Right atrium auricular region (tissue), 2 donors: ENCODE data around the gene ZNF132. TPM values are rescaled to one million over a fixed set of nuclear protein-coding genes. Genes with fewer than 3 reads are reported as not detected.
"Not testable (repeated sequence)": the region's sequence is repeated elsewhere in the genome, so short reads cannot be mapped to it uniquely, and the experiment has no call there.

Experiments
- DNase-seq: peaks from one replicate; pipeline ENCODE4 v3.0.0-alpha.2; 2019; ENCODE audit warnings: low spot score
- H3K27ac ChIP-seq, 2 donors: fragments of 200-600 bp; sonication (generic); 1 replicate in 1 of 2; 2 replicates in 1 of 2; pipeline ENCODE4 v1.5.1; 2016 to 2019
- H3K27me3 ChIP-seq, 2 donors: fragments of 200-600 bp; sonication (generic); one replicate each; pipeline versions ENCODE4 v1.5.1 to v1.6.0; 2017 to 2019
- H3K36me3 ChIP-seq: fragments of 200-600 bp; sonication (generic); one replicate; pipeline ENCODE4 v1.5.1; 2016
- H3K4me1 ChIP-seq, 2 donors: fragments of 200-600 bp; sonication (generic); one replicate each; pipeline versions ENCODE4 v1.5.1 to v1.6.0; 2017 to 2019
- H3K4me3 ChIP-seq, 2 donors: fragments of 200-600 bp; sonication (generic); 1 replicate in 1 of 2; 2 replicates in 1 of 2; pipeline ENCODE4 v1.5.1; 2017 to 2019; ENCODE audit warnings: mild to moderate bottlenecking in 1 of 2, moderate library complexity in 1 of 2
- H3K9me3 ChIP-seq, 2 donors: fragments of 200-600 bp; sonication (generic); one replicate each; pipeline ENCODE4 v1.5.1; 2019
- total RNA-seq, 2 donors: library from RNA; depleted of rRNA; stranded (reverse); fragments of >200 nt; gene quantifications; one replicate each; pipeline ENCODE4 v1.1.0, GENCODE V29; 2016
- TF ChIP-seq, protein P1 (sequence below), 2 donors: fragments of 200-600 bp; sonication (generic); IDR thresholded peaks; one replicate each; pipeline ENCODE4 v1.5.1; 2019; ENCODE audit warnings: antibody characterized with exemption in 2 of 2

Gene ZNF132
- 1 to 10 TPM; 2.7 to 3.1 TPM for total RNA-seq

DNA sequence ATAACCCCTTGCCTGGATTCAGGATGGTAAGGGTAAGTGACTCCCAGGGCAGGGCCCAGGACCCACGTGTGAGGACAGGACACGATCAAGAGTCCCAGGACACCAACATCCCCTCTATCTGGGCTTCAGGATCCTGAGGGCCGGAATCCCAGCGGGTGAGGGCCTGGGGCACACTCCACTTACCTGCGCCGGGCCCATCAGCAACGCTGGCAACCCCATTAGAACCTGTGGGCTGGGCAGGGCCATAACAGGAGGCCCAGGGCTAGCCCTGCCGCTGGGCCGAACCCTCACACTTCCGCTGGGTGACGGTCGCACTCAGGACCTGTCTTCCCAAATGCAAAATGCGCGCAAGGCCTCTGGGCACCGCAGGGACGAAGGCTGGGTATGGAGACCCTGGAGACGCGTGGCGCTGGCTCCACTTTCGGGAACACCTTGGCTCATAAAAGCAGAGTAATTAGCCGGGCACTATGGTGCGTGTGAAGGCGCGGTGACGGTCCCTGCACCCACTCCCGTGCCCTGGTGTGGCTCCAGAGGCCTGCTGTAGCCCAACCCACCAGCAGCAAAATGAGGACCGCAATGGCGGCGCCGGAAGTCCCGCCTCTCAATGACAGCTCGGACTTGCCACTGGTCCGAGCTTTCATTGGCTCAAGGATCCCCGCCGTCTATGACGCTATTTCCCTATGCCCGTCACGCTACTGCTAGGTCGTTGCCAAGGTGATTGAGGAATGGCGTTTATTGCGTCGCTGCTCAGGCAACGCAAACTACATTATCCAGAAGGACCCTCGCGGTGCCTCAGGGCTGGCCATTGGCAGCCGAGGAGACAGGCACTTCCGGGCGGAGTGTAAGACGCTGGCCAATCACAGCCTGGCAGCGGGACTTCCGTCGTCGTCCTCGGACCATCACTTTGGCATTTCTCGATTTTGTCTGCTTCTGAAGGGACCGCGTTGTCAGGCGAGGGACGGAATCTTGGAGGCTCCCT, at the start of gene ZNF132:
ZNF132 (minus strand) TSS at position 578 of the 979 bp plus-strand sequence; CDS start at position 246, 332 bp downstream.
- Histone ChIP-seq H3K27me3 (no peaks in the 10 kb centered on the region), H3K36me3 (peaks cover 25% of the 10 kb centered on the region), H3K27ac (peak within 1 kb of the TSS; percentile 75 to 88), H3K4me1 (peaks cover 0 to 20% of the 10 kb centered on the region in 2 donors), H3K9me3 (peaks cover 5 to 39% of the 10 kb centered on the region in 2 donors), H3K4me3 (peak within 1 kb of the TSS; percentile 72 to 79)
- TF ChIP-seq, protein P1, sequence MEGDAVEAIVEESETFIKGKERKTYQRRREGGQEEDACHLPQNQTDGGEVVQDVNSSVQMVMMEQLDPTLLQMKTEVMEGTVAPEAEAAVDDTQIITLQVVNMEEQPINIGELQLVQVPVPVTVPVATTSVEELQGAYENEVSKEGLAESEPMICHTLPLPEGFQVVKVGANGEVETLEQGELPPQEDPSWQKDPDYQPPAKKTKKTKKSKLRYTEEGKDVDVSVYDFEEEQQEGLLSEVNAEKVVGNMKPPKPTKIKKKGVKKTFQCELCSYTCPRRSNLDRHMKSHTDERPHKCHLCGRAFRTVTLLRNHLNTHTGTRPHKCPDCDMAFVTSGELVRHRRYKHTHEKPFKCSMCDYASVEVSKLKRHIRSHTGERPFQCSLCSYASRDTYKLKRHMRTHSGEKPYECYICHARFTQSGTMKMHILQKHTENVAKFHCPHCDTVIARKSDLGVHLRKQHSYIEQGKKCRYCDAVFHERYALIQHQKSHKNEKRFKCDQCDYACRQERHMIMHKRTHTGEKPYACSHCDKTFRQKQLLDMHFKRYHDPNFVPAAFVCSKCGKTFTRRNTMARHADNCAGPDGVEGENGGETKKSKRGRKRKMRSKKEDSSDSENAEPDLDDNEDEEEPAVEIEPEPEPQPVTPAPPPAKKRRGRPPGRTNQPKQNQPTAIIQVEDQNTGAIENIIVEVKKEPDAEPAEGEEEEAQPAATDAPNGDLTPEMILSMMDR (IDR thresholded peaks at IDR 0.05), result no peak
- peak; percentile 100 for DNase-seq

DNA sequence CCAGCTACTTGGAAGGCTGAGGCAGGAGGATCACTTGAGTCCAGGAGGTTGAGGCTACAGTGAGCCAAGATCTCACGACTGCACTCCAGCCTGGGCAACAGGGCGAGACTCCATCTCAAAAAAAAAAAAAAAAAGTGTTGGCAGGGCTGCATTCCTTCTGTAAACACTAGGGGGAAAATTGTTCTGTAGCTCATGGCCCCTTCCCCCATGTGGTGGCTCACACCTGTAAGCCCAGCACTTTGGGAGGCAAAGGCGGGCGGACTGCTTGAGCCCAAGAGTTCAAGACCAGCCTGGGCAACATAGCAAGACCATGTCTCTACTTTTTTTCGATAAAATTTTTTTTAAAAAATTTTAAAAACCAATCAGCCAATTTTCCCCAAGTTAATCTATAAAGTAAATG, 44.4 kb upstream of the ZNF132 start:
- H3K27me3 ChIP-seq, H3K4me3 ChIP-seq, H3K9me3 ChIP-seq, H3K27ac ChIP-seq, H3K4me1 ChIP-seq, H3K36me3 ChIP-seq, DNase-seq: not testable (repeated sequence)

DNA sequence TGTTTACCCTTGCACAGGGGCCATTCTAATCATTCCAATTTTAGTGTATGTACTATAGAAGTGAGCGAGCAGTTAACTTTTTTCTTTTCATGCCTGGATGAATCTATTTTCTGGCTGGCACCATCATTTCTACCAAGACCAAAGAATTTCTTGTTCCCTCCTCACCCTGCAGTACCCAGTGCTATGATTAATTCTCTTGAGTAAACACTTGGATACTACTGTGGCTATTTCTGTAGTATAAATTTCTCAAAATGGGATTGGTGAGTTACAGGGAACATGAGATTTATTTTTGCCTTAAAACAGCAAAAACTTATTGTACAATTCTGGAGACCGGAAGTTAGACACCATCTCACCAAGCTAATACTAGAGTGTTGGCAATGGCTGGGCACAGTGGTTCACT, 43.8 kb upstream of the ZNF132 start:
- no peak for DNase-seq
- Histone ChIP-seq H3K27me3 (no peaks in the 10 kb centered on the region), H3K4me1 (no peaks in the 10 kb centered on the region), H3K27ac (no peak overlapping the region), H3K9me3 (no peaks in the 10 kb centered on the region), H3K4me3 (no peak overlapping the region), H3K36me3 (no peaks in the 10 kb centered on the region)
- TF ChIP-seq, protein P1 (IDR thresholded peaks at IDR 0.05), result no peak

GRCh38 chr19:58482372-58482771, 42.4 kb upstream of the ZNF132 start:
- Histone ChIP-seq H3K27me3 (no peaks in the 10 kb centered on the region), H3K4me1 (peaks cover 0 to 2% of the 10 kb centered on the region in 2 donors), H3K9me3 (no peaks in the 10 kb centered on the region), H3K27ac (no peak overlapping the region), H3K4me3 (no peak overlapping the region), H3K36me3 (no peaks in the 10 kb centered on the region)
- TF ChIP-seq, protein P1 (IDR thresholded peaks at IDR 0.05), result no peak
- no peak for DNase-seq

DNA sequence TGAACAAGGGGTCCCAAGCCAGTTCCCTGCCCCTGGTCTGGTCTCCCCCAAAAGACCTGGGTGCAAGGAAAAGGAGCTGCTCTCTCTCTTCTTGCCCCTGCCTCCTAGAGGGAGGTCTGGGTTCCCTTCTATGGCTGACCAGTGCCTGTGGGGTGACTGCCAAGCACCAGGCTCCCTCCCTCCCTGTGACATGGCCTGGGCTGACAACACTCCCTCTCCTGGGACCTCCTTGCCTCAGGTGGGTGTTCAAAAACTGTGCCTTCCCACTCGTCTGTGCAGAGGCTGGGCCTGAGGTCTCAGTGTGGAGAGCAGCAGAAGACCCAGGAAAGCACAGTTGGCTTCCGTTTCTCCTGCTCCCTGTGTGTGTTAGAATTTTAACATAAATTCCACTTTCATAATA, 40.9 kb upstream of the ZNF132 start:
- Histone ChIP-seq H3K36me3 (no peaks in the 10 kb centered on the region), H3K4me1 (peaks cover 0 to 14% of the 10 kb centered on the region in 2 donors), H3K27me3 (no peaks in the 10 kb centered on the region), H3K9me3 (no peaks in the 10 kb centered on the region), H3K4me3 (no peak overlapping the region), H3K27ac (no peak overlapping the region)
- TF ChIP-seq, protein P1 (IDR thresholded peaks at IDR 0.05), result no peak
- DNase-seq, result no peak

- Histone ChIP-seq H3K9me3 (no peaks in the 10 kb centered on the region), H3K36me3 (no peaks in the 10 kb centered on the region)
These were observed 40.5 kb upstream of the ZNF132 start for GRCh38 chr19:58480481-58480830.

More at GRCh38 chr19:58480481-58480830, 40.5 kb upstream of the ZNF132 start:
- Histone ChIP-seq H3K27ac (no peak overlapping the region), H3K4me3 (no peak overlapping the region), H3K27me3 (no peaks in the 10 kb centered on the region), H3K4me1 (peaks cover 0 to 14% of the 10 kb centered on the region in 2 donors)
- no peak for DNase-seq
- TF ChIP-seq, protein P1 (IDR thresholded peaks at IDR 0.05), result no peak
